Activated CD8-positive, alpha-beta memory T cell treated with anti-CD3 and anti-CD28 coated beads for 4 hours (primary cell): ENCODE measurements around the gene IPCEF1.
A peak's percentile ranks its signal among the peaks of the same experiment; 100 is the strongest.
"Not testable (repeated sequence)": the region's sequence is repeated elsewhere in the genome, so short reads cannot be mapped to it uniquely, and the experiment has no call there.

ENCODE experiments used
- DNase-seq, 2 donors: peaks; one replicate each; pipeline ENCODE4 v3.0.0-alpha.2; 2020; ENCODE audit warnings: low read depth in 2 of 2

The IPCEF1 gene

DNA sequence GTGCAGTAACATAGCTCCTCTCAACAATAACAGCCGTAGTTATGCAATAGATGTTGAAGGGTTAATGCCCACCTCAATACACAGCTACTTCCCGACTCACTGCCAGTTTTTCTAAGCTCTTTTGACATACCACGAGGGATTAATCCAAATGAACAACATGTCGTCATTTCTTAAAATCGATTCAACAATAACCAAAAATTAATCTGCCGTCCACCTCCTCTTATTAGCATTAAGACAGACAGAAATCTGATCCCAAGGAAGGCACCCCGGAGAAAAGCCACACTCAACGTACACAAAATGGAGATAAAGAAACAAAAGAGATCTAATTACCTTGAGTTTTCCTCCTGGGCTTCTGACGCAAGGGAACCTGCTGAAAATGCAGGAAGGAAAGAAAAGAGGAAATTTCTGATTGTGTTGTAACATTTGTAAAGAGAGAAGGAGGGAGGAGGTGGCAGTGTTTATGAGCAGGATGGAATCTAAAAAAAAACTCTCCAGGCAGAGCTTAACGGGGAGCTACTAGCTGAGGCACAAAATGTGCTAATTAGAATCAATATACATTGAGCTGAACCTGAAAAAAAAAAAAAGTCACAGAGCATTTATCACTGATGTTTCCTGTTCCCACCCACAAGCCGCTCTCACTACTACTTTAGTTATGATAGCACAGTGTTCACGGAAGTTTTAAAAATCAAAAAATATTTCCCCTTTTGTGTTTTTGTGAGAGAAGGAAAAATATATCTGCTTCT is 109.3 kb downstream of the IPCEF1 start:
- DNase-seq: no peak

DNA sequence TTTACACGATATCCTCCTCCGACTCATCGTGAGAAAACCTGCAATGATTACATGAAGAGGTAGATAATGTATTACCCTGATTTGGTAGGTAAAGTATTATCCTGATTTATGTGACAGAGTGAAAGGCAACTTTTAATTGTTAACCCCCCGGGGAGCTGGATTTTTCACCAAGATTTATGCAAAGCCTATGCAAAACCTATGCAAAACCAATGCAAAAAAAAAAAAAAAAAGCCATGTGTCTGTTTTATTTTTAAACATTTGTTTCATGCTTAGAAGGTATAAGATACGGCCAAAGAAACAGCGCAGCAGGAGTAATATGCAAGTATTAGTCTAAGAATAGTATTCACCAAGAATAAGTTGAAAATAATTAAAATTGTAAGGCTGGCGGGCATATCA is 109.9 kb downstream of the IPCEF1 start:
- no peak for DNase-seq

DNA sequence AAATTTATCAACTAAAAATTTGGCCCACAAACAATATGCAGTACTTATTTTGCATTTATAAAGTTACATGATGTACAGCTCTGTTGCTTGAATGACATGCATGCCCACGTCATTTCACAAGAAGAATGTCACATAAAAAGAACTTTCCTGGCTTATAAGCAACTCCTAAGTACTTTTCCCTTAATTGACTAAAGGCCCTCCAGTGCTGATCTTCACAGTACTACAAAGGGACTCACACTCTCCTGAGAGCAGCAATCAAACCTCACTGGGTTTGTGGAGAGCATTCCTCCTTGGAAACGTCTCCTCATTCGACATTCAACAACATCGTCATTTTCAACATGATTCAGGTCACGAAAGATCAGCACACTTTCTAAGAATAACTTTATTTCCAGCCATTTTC is 111.1 kb downstream of the IPCEF1 start:
- no peak for DNase-seq

DNA sequence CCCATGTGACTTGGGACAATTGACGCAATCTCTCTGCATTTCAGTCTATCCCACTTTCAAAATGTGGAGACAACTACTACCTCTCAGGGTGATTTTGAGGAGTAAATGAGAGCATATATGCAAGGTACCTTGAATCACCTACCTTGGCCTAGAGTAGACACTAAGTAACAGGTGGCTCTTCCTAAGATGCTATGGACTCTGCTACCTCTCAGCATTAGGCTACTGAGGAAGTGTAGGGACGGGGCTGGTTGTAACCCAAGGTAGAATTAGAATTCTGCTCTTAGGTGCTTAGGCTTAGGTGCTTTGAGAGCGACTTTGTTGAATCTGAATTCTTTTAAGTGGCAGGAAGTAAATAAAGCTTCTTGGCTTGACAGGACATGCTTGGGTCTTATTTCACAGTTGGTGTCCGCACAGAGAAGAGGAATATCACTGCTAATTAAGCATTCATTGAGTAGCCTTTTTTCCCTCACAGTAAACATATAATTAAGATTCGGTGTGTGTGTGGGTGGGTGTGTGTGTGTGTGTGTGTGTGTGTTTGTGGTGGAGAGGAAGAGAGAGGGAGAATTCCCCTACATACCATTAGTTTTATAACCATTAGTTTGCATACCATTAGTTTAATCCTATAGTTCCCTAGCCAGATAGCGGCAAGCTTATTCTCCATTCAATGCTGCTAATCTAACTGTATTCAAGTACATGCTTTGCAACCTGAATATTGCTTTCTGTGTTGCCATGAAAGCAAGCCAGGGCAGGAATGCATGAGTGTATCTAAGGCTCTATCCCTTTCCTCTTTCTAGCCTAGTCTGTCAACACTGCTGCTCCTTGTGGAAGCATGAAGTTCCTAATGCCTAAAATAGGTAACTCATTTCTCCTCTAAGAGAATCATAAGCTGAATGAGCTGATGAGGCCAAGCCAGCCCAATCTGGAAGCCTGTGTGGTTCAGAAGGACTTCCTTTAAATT is 112.5 kb downstream of the IPCEF1 start:
- DNase-seq: no peak

DNA sequence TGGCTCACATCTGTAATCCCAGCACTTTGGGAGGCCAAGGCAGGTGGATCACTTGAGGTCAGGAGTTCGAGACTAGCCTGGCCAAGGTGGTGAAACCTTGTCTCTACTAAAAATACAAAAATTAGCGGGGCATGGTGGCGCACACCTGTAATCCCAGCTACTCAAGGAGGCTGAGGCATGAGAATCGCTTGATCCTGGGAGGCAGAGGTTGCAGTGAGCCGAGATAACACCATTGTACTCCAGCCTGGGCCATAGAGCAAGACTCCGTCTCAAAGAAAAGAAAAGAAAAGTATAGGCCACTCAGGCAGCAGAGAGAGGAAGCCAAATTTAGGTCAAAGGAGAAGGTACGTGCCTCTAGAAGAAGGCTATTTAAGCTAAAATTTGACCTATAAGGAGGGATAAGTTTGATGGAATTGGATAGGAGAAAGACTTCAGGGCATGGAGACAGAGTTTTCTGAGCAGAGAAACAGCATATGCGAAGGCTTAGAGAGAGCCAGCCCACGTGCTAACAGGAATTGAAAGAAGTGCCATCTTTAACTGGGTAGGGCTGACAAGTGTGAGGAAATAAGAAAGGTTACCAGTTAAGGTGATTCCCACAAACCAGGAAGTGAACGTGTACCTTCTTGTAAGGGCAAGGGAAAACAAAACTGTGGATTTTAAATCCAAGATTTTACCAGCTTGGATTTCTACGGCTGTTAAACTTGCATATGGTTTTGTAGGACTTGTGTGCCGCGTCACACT is 113.8 kb downstream of the IPCEF1 start:
- no peak for DNase-seq

DNA sequence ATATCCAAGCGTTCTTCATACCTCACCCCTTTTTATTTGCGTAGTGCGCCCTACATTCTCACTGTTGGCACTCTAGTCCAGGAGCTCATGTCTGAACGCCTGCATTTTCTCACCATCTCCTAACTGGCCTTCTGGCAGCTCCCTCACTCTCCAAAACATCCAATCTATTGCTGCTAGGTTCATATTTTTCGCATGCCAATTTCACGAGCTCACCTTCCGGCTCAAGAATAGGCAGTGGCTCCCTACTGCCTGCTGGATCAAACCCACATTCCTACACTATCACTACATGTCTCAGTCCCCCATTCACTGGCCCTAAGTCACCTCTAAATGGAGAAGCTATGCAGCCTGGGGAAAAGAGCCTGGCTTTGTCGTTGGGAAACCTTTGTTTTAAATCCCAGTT is 115.0 kb downstream of the IPCEF1 start:
- DNase-seq: no peak

DNA sequence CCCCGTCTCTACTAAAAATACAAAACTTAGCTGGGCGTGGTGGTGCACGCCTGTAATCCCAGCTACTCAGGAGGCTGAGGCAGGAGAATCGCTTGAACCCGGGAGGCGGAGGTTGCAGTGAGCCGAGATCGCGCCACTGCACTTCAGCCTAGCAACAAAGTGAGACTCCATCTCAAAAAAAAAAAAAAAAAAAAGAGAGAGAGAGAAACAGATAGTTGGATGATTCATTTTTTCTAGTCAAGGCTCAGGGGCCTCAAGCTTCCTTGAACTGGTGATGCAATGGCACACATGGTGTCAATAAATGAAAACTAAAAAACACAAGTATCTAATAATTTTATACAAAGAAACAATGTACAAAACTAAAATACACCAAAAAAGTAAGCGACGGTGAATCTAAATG is 115.5 kb downstream of the IPCEF1 start:
- DNase-seq: not testable (repeated sequence)

DNA sequence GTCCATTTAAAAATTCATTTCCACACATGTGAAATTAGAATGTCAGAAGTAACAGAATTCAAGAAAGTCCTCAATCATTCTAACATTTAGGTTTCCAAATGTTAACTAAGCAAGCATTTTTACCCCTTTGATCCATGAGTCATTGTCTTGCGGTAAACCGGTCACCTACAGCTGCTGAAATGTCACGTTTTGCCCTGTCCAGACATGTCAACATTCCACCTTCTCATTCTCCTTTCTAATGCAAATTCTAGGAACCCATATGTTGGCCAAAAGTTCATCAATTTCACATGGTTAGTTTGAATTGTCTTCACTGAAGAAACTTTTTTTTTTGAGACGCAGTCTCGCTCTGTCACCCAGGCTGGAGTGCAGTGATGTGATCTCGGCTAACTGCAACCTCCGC is 117.2 kb downstream of the IPCEF1 start:
- no peak for DNase-seq

DNA sequence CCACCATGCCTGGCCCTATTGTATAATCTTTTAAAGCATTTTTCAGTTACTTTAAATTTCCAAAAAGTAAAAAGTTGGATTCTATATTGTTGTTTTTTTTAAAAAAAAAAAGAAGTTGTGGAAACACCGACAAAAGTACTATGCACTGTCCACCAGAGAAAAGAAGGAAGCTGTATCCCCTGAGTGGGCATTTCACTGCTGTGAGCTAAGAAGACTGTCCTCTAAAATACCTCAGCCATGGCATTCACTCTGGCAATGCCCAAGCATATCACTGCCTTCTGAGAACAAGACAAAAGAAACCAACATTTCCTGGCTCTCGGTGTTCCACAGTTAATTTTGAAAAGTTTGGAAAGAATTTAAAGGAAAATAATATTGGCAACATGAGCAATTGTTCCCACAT is 117.8 kb downstream of the IPCEF1 start:
- no peak for DNase-seq

DNA sequence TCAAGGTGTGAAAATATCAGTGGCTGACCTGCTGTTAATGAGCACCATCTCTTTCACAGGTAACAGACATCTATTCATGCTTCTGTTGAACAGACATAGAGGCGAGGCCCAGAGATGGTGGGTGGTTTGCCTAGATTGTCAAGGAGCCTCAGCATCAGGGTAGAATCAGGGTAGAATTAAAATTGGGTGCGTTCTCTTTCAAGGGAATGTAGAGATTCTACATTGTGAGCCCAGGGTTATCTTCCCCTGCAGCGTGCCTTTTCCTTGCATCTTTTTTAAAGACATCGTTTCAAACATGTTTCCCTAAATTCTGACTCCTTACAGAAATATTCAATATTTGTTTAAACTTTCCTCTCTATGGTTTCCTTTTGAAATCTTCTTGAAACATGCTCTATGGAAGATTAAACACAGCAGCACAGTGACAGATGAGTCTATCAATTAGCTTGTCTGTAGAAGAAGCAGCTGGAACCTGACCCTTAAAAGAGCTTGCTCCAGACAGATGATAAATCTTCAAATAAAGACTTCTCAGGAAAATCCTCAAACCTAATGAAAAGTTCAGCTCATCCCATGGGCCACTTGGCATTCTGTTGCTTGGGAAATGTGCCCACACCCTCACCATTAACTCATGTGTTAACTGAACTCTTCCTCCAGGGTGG is 119.8 kb downstream of the IPCEF1 start:
- DNase-seq: no peak

DNA sequence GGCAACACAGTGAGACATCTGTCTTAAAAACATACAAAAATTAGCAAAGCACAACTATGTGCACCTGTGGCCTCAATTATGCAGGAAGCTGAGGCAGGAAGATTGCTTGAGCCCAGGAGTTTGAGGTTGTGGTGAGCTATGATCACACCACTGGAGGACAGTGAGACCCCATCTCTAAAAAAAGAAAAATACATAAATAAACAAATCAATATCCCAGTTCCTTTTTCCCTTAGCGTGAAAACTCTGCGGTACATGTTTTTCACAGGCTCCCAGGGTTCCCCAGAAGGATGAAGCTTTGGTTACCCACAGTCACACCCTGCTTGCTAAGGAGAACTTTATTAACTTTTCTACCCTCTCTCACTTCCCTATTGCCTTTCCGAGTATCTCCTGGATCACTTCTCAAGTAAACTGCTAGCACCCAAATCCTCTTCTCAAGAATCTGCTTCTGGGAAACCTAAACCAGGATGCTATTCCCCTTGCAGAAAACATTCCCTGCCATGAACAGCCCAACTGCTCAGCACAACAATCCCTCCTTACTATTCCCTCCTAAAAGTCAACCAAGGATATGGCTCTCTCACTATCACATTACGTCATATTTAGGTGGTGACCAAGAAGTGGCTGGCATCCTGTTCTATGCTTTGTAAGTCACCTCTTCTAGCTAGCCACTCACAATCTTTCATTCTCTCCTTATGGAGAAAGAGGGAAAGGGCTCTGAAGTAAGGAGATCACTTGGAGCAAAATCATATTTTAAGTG is 122.4 kb downstream of the IPCEF1 start:
- no peak for DNase-seq

DNA sequence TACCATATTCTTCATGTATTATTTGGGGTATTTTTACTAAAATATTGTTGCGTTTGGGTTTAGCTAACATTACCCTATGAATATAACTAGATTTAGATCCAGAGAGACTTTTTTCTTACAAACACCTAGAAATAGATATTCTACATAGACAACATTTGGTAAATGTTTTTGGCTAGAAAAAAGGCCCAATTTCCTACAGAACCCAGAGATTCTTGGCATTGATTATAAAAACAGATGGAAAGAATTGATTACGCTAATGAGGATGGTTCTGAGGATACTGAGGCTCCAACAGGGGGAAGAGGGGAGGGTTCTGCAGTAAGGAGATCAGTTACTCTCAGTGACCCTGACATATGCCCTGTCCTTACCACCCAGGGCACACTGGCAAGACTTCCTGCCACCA is 123.2 kb downstream of the IPCEF1 start:
- DNase-seq: no peak

DNA sequence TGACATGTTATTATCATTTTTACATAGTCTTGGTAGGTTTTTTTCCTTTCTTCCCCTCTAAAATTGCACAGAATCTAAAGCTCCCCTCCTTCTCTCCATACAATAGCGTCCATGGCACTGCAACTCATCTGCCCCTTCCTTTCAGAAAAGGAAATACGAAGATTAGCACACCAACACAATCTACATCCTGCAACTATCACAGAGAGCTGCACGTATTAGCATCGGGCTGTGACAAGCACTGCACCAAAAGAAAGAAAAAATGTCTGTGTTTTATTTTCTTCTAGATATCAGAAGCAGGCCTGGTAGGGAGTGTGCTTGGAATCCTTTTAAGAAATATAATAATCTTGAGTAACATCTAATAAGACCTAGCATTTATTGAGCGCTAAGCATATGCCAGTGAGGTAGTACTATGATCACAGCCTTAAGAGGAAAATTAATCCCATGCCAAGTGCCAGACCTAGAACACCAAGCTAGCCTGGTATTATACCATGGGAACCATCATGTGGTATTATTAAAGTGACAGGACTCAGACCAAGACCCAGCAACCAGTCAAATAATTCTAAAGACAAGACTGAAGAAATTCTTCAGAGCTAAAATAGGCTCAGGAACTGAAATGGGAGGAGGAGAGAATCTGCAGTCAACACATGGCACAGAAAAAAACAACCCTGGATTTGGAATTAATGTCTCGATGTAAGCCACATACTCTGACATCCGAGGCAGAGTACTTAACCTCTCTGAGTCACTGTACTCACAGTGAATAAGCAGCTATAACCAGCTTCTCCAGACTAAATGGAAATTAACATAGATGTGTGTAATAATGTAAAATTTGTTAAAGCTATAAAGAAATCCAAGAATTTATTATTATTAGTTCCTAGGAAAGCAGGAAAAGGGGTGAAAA is 124.3 kb downstream of the IPCEF1 start:
- no peak for DNase-seq

DNA sequence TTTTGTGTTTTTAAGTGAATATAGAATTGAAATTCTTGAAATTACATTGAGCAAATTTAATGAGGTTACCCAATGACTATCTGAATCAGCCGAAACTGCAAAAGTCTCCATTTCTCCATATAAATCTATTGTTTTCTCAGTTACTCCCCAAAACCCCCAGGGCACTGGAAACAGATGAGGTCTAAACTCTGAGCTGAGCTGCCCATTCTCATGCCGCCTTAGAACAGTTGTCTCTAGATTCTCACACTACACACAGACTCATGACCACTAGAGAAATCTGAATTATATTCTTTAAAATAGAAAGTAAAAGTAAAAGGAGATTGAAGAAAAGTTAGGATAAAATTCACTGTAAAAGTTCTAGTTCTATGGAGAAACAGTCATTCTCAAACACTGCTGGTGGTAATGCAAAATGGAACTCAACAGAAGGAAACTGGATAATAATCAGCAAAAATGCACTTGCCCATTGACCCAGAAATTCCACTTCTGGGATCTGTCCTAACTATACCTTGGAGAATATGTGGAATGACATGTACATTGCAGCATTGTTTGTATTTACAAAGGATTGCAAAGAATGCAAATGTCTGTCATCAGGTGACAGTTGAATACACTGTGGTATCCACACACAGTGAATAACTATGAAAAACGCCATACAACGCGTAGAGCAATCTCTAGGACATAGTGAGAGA is 125.5 kb downstream of the IPCEF1 start:
- no peak for DNase-seq

DNA sequence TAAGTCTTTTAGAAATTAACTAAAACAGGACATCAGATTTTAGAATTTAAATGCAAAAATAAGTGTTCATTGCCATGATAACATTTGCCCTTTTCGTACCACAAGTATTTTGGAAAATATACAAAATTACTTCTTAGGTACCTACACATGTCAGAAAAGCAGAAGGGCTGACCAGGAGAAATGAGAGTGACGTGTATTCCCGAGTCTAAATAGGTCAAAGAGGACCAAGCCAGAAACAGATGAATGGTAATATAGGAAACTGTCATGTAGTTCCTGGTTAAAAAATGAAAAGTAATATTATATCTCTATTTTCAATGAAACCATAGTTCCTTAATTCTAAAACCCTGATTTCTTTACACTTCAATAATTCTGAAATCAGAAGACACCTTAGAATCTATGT is 126.2 kb downstream of the IPCEF1 start:
- DNase-seq: no peak

DNA sequence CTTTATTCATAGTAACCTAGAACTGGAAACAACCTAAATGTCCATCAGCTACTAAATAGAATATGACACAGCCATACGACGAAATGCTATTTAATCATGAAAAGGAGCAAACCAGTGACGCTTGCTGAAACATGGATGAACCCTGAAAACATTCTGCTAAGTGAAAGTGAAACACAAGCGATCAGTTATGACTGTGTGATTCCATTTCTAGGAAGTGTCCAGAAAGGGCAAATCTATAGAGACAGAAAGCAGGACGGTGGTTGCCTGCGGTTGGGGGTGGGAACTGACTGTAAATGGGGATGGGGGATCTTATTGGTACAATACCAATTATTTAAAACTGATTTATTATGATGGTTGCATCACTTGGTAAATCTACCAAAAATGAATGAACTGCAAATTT is 126.8 kb downstream of the IPCEF1 start:
- DNase-seq: peak in 1 of 2 donors; percentile 31

DNA sequence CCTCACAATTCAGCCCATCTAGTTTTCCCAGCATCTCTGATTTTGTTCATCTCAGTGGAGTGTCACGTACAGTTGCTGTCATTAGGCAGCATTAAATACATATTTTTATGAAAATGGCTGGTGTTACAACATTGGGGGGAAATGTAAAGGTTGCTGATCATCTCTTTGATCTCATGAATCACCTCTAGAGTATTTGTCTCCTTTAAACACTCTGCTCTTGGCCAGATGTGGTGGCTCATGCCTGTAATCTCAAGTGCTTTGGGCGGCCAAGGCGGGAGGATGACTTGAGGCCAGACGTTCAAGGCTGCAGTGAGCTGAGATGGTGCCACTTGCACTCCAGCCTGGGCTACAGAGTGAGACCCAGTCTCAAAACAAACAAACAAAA is 128.1 kb downstream of the IPCEF1 start:
- no peak for DNase-seq

DNA sequence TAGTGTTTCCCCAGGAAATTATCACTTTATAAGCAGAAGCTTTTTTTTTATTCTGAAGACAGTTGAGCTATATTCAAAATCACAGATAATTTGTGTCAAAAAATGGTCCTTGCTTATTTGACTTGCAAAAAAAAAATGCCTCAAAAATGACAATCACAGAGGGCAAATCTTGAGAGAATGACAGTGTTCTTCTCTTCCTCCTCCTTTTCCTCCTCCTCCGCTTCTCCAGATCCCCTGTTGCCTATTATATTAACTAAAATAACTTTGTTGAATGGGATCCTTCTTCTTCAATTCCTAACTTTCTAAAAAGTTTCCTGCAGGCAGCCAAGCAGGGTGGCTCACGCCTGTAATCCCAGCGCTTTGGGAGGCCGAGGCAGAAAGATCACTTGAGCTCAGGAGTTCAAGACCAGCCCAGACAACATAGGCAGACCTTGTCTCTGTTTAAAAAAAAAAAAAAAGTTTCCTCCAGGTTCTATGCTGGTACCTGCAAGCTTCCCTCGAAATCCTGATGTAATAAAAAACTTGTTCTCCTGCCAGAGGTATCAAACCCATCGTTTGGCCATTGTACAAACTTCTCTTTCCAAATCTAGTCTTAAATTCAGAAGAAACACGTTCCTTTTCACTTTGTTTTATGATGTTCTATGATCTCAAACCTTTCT is 128.6 kb downstream of the IPCEF1 start:
- no peak for DNase-seq

DNA sequence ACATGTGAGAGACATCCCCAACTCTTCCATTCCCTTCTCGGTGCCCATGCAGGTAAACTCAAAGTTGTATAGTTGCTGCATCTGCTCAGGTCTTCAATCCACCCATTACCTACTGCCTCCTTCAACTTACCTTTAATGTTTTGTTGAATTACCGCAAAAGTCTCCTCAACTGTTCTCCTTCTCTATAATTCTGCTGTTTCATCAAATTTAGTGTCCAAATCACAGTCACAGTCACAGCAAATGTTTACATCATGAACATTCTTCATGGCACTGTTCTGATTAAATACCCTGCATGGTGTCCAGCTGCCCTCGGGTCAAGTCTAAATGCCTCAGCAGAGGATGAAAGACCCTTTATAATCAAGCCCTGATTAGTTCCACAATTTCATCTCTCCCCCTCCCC is 130.1 kb downstream of the IPCEF1 start:
- DNase-seq: no peak
